ENCODE measurements around the gene COL27A1.

Gene COL27A1

DNA sequence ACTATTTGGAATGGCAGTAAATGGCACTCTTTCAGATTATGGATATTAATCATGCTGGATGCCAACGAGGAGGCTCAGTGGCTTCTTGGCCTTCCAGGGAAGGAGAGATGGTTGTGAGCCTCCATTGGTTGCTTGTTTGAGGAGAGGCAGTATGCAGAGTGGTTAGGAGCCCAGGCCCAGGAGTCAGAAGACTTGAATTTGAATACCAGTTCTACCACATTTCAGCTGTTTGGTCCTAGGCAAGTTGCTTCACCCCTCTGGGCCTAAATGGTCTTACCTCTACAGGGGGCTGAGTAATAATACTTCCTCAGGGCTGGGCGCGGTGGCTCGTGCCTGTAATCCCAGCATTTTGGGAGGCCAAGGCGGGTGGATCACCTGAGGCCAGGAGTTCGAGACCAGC, 52.5 kb downstream of the COL27A1 start:
- DNase-seq = no peak

DNA sequence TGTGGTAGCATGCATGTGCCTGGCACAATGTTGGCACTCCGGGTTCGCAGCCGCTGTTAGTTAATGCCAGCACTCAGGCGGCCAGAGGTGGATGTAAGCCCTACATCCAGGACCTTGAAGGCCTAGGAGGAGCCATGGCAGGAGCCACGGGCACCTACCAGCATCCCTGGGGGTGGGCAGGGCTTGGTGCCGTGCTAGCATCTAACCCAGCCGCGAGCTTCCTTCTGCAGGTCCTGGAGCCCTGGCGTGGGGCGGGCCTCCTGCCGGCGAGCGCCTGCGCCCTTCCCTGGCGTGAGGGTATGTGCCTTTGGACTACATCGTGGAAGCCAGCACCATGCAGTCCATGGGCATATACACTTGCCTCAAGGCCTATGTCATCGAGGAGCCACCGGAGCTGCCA, 53.8 kb downstream of the COL27A1 start:
- no peak for DNase-seq

DNA sequence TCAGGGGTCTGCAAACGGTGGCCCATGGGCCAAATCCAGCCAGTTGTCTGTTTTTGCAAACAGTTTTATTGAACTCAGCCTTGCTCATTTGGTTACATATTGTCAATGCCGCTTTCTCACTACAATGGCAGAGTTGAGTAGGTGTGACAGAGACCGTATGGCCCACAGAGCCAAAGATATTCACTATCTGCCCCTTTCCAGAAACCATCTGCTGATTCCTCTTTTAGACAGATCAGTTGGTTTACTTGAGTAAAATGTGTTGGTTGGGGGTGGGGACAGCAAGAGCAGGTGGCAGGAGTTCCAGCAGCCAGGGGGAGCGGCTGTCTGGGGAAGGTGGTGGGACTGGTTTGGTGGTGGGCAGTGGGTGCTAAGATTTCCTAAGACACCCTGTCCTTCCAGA, 54.8 kb downstream of the COL27A1 start:
- DNase-seq = no peak

DNA sequence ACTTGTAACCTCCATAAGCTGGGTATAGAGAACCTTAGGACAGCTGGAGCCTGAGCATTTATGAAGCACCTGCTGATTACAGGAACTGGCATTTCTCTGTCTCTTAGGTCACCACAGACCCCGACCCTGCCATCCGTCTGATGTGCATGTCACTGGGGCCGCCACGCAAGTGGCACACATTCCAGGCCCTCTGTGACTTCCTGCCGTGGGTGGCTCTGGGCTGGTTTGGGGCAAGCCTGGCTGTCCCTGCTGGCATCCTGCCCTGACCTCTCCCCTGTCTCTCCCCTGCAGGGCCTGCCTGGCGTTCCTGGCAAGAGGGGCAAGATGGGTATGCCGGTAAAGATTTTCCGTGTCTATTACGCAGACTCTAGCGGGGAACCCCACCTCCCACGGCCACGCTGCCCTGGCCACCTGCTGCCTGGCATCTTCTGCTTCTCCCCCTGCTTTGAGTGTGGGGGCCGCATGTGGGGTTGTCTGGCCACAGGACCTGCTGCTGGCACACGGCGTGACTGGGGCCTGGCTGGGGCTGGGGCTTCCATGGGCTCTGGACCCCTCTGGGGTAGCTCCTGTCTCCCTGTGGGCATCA, 55.4 kb downstream of the COL27A1 start:
- no peak for DNase-seq

DNA sequence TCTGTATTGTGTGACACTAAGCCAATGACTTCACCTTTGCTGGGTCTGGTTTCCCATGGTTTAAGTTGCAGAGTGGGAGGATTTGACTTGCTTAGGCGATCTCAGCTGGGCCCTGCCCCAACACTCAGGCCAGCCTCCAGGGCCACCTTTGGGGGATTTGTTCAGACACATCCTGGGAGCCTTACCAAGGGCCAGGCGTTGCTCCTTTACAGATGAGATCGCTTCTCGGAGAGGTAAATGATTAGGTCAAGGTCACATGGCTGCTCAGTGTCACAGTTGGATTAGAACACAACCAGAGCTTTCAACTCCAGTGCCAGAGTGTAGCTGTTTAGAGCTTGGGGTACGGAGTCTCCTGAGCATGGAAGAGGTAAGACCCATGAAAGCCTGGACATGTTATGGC, 57.5 kb downstream of the COL27A1 start:
- no peak for DNase-seq

DNA sequence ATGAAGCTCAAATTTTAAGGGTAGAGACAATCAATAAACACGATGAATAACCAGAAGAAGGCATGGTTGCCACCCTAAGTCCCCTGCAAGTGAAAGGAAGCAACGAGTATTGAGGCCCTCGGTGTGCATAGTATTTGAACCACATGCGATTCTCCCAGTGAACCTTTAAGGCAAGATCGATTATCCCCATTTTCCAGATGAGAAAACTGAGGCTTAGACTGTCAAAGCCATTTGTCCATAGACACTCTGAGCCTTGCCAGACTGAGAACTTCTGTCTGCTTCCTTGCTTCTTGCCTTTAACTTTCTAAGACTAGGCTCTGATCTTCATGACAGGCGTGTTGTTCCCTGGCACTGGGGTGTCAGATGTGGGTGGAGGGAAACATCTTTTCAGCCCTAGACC, 58.2 kb downstream of the COL27A1 start:
- DNase-seq = no peak

DNA sequence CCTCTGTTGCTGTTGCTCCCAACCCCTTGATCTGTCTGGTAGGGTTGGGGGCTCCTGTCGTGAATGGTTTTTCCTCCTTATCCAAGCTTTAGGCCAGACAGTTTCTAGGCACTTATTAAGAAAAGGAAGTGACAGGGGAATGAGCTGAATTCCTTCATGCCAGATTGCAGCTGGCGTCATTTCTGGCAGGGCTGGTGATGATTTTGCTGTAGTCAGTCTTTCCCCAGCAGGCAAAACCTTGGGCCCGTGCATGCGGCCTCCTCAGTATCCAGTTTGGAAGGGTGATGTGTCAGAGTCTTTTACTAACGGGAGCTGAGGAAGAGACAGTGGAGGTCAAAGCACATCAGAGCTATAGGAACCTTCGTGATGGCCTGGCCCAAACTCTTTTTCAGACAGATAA, 58.8 kb downstream of the COL27A1 start:
- DNase-seq = no peak

DNA sequence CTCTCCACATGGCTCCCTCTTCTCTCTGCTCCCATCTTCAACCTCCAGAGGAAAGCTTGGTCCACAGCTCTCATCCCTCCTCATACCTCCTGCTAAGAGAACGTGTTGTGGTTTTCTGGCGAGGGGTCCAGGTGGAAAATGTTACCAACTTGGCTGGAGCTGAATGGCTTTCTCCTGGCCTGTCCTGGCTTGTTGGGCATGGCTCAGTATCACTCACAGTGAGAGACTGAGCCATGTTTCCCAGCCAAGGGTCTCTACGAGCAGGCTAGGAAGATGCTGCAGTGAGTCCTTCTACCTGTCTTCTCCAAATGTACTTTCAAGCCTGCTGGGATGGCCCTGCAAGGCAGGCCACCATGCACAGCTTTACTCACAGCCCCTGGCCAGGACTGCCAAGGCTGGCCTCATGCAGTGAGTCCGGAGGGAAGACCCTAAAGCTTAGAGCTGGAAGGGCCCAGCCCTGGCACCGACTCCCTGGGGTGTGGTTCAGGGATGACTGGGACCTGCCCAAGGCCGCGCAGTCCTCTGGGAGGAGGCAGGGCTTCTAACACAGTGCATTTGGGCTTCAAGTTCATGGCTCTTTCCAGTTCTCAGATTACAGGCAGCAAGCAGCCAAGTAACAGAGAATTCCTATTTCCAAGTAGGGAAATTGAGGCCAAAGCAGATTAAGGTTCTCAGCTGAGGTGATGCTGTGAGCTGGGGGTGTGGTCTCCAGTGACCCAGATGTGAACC, 59.5 kb downstream of the COL27A1 start:
- no peak for DNase-seq

DNA sequence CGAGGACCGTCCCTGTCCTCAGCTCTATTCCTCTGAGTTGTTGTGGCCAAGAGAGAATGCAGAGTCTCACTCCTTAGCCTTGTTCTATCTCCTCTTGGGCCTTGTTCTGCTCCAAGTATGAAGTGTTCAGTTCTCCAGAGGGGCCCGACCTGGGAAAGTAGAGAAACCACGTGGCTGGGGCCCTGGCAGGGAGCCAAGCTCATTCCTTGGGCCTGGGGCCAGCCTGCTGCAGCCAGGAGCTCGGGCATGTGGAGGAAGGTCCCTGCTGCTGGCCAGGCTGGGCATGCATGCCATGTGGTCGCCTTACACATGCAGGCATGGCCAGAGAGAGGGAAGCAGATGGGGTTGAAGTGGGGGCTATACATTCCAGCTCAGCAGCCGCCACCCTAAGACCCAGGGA, 60.7 kb downstream of the COL27A1 start:
- no peak for DNase-seq

DNA sequence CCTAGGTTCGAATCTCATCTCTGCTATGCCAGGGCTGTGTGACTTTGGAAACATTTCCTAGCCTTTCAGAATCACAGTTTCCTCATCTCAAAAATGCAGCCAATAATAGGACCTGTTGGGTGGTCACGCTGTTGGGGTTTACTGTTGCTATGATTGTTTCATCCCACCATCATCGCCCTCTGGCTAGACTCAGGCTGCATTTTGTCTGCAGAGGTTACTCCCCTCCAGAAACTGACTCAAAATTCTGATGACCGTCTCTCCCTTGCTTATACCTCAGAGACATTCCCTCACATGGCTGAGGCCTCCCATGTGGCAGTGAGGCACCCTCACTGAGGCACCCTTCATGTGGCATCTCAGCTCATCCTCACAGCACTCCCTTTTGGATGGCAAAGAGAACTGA, 61.6 kb downstream of the COL27A1 start:
- no peak for DNase-seq

DNA sequence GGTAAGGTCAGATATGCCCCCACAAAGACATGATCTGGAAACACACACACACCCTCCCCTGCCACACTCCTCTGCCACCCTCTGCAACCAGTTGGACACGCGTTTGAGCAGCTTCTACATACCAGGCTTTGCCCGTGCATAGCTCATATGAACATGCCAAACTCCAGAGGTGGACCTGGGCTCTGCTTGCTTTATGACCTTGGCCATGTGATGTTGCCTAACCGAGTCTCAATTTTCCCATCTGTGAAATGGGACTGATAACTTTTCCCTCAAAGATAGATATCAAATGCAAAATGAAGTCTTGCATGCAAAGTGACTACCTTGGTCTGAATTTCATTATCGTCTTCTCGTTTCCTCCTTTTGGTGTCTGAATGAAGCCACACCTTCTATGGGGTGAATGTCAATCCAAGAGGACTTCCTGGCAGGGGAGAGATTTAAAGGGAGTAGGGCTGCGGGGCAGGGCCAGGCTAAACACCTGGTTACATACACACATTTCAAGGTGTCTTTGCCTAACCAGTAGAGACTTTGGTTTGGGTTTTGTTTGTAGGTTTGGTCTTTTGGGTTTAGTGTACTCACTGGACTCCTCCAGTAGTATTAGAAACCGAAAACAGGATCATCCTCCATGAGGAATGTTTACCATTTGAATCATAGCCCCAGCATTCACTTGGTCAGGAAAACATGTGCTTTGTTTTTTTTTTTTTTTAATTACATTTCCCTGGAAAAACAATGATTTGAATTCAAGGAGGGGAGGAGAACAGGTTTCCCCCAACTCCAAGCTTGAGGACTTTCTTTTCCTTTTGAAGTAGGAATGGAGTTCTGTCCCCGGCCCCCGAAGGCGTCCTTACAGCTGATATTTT, 63.2 kb downstream of the COL27A1 start:
- no peak for DNase-seq

DNA sequence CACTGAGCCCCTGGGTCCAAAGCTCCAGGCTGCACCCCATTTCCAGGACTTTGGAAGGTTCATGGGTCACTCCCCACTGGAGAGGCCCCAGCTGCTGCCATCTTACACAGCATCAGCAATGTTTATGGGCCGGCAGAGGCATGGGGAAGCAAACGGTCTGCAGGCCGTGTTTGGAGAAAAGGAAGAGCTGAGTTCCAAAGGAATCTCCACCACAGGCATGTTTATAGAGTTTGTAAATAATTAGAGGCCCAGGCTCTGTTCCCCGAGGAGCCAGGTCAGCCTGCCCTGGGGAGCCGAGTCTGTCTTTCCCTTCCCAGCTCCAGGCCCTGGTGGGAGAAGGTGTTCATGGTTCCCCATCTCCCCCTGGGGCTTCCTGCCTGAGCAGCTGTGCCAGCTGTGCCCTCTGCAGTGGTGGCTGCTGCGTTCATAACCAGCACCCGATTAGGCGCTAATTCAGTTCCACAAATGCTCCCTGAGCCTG, 64.8 kb downstream of the COL27A1 start:
- no peak for DNase-seq

DNA sequence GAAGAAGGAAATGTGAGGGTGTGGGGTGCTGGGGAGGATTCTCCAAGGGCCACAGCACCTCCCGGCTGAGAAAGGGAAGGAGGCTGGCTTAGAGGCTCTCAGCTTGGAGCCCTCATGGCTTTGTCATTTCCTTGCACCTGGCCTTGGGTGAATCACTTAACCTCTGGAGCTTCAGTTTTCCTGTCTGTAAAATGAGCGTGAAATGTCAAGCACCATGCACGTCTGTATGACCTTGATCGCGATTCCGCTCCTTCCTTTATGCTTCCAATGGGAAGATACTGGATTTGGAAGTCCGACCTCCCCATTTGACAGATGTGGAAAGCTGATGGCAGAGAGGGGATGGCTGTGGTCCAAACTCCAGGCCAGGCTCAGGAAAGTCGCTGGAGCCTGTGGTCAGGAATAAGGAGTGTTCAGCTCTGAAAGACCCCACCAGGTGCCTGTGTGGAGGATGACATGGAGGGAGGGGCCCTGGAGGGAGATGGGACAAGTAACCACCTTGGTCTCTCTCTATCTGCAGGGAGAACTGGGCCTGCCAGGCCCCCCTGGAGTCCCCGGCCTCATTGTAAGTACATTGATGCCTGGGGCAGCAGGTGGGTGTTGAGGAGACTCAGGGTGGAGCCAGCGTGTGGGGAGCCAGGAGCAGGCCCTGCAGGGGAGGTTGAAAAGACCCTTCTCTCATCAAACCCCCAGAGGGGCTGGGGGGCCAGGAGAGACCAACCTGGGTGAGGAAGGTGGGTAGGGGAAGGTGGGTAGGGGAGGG, 66.5 kb downstream of the COL27A1 start:
- no peak for DNase-seq

DNA sequence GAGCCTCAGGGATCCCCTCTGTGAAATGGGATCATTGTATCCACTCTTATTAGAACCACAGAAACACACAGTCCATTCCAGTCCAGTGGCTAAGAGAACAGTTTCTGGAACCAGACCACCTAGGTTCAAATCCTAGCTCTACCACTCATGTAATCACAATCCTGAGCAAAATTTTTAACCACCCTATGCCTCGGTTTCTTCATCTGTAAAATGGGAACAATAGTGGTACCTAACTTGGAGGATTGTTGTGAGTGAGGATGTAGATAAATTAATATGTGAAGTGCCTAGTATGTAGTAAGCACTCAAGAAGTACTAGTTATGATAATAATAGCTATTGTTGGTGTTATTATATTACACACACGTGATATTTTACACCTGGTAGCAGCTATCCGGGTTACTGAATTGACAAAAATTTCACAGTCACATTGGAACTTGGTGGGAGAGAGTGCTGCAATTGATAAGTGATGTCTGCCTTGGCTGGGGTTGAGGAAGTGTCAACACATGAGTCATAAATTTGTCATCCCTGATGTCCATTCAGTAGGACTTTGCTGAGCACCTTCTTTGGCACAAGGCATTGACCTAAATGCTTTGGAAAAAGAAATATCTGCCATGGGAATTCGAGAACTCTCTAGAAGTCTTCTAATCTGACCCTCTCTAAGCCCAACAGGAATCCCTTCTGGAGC, 68.4 kb downstream of the COL27A1 start:
- no peak for DNase-seq

DNA sequence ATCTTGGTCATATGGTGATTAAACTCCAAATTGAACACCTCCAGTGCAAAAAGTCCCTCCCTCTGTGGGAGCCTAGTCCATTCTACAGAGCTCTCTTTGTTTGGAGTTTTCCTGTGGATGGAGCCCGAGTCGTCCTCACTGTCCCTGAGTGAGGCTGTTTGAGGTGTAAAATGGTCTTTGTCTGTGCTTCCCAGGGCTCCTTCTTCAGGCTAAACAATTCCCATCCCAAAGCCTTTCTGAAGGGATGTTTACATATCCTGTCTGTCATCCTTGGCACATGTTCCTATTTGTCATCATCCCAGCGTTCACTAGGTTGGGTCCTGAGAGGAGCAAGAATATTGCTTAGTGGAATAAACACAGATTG, 68.9 kb downstream of the COL27A1 start:
- peak in 1 of 2 experiments; percentile 4 for DNase-seq

DNA sequence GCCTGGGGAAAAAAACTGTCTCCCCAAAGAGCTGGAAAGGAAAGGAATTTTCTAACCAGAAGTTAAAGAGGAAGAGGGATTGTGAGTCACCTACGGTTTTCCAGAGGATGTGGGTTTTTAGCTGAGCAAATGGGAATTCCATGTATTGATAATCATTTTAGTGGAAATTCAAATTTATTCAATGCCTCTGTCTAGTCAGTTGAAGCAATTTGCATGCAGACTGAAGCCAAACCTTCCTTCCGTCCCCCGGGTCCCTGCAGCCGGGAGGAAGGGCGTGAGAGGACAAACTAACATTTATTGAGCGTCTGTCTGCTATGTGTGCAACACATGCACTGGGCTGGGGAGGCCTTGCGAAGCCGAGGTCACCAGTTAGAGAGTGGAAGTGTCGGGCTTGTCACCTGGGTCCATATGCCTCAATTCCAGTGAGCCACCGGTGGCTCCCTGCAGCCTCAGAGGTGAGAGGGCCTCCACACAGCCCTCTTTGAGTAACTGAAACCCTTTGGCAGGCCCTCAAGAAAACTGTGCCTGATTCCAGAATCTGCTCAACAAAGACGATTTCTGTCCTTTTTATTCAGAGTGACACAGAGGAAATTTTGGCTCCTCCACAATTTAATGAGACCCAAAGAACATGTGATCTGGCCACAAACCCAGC, 70.3 kb downstream of the COL27A1 start:
- no peak for DNase-seq

DNA sequence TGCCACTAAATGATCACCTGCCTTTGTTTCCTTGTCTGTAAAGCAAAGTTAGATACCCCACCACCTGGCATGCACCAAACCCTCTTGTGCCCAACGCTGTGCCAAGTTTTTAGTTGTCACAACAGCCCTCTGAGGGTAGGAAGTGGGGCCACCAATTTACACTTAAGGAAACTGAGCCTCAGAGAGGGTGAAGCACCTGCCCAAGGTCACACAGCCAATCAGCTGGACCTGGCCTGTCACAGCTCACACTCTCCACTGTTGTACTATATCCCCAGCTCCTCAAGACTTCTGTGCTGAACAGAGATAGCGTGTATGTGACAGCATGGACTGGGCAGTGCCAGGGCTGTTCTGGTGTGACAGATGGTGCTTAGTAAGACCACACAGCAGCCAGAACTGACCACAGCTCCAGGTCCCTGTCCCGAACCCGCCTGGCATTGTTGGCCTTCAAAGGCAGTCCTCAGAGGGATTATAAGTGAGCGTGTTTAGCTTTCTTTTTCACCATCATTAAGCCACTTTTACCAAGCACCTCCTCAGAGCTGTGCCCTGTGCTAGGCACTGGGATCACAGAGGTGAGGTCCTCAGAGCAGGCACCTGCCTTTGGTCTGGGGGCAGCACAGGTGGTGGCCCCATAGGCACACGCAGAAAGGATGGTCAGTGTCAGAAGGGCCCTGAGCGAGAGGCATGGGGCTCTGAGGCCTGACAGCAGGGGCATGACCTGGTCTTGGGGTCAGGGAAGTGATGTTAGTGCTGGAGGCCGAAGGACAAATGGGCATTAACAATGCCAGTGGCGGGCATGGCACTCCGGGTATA, 71.1 kb downstream of the COL27A1 start:
- no peak for DNase-seq

DNA sequence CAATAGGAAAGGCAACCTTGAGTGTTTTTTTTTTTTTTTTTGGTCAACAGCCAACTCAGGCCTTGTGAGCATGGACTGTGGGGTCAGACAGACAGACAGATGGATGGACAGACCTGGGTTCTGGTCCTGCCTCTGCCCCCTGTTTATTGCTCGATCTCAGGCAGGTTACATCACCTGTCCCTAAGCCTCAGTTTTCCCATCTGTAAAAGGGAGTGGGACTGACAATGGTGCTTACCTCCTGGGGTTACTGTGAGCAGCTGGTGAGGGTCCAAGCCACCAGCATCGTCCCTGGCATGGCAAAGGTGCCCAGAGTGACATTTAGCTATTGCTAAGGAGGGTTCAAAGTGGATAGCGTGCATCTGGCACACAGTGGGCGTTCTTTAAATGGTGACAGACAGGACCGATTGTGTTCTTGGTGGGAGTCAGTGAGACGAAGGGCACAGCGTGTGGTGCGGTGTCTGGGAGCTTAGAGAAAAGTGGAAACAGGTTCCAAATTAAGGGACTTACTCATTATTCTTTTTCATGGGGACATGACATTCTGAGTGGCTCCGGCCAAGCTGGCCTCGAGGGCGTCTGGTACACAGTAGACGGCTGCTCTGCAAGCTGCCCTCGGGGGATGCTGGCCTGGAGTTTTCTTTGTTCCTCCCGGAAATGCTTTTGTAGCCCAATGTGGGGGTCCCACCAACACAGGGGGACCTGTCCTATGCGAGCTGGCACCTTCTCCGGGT, 72.1 kb downstream of the COL27A1 start:
- DNase-seq = no peak

DNA sequence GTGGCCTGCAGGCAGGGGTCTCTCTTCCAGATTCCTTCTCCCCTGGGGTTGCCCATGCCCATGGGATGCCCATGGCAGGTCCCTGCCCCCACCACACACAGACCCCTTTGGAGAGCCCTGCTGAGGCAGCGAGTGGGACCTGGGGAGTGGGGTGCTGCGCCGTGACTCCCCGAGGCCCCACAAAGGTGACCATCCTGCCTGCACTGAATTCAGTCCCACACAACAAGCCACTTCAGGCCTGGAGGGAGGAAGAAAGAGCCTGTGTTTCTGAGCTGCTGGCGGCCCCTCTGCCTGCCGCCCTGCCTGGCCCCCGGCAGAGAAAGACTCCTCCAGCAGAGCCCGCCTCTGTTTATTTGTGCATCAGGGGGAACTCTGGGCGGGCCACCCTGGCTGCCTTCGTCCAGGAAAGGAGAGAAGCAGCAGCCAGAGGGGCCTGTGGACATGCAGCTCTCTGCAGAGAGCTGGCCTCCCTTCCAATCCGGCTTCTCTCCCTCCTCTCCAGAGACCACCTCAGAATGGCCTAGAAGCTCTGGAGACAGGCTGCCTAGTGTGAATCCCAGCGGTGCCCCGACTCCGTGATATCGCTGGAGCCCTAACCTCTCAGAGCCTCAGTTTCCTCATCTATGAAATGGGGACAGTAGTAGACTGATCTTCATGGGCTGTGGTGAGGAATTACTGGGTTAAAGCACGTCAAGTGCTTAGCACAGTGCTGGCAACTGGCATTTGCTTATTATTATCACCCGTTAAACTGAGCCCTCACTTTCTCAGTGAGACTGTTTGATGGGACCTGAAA, 72.9 kb downstream of the COL27A1 start:
- DNase-seq = no peak

DNA sequence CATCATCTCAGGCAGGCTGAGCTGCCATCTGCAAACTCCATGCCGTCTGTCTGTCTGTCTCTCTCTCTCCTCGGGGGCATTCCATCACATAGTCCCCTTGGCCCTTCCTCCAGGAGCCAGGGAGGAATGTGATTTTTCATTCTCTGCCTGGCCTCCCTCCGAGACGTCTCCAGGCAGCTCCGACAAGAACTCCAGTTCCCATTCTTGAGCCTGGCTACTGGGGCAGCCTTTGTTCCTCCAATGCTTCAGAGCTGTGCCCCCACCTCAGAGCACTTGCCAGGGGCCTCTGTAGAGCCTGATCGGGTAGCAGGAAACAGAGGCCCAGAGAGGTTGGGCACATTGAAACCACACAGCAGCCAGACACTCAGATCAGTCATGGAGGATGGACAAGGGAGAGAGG, 74.0 kb downstream of the COL27A1 start:
- no peak for DNase-seq
